Thoracic aorta (tissue), 2 donors: ENCODE data around the gene UNC79. TPM values are rescaled to one million over a fixed set of nuclear protein-coding genes. Genes with fewer than 3 reads are reported as not detected.

Experiments
- ATAC-seq: fragments of 150-250 bp; one replicate; pipeline ENCODE4 v1.8.0; 2017; ENCODE audit warnings: low read depth; ENCODE audit not compliant: insufficient number of reproducible peaks, low FRiP score
- DNase-seq: peaks from one replicate; pipeline ENCODE4 v3.0.0-alpha.2; 2020; ENCODE audit warnings: low spot score
- H3K27ac ChIP-seq, 2 donors: fragments of 200-600 bp; sonication (generic); 1 replicate in 1 of 2; 2 replicates in 1 of 2; pipeline ENCODE4 v1.5.1; 2016; ENCODE audit warnings: mild to moderate bottlenecking in 2 of 2, moderate library complexity in 2 of 2
- H3K27me3 ChIP-seq: fragments of 200-600 bp; sonication (generic); replicated peaks from 2 replicates; pipeline ENCODE4 v1.6.0; 2016; ENCODE audit warnings: mild to moderate bottlenecking; ENCODE audit not compliant: insufficient read depth
- H3K36me3 ChIP-seq: fragments of 200-600 bp; sonication (generic); one replicate; pipeline ENCODE4 v1.5.1; 2016
- H3K4me1 ChIP-seq, 2 donors: fragments of 200-600 bp; sonication (generic); 1 replicate in 1 of 2; 2 replicates in 1 of 2; pipeline versions ENCODE4 v1.5.1 to v1.6.0; 2016; ENCODE audit warnings: low read depth in 2 of 2, mild to moderate bottlenecking in 1 of 2; ENCODE audit not compliant: control insufficient read depth in 1 of 2
- H3K4me3 ChIP-seq: fragments of 200-600 bp; sonication (generic); 2 replicates; pipeline ENCODE4 v1.5.1; 2016; ENCODE audit warnings: mild to moderate bottlenecking
- H3K9me3 ChIP-seq: fragments of 200-600 bp; sonication (generic); 2 replicates; pipeline ENCODE4 v1.5.1; 2016
- CTCF ChIP-seq: fragments of 200-600 bp; sonication (generic); IDR thresholded peaks from one replicate; pipeline ENCODE4 v1.5.1; 2019; ENCODE audit warnings: antibody characterized with exemption
- total RNA-seq, 2 donors: library from RNA; depleted of rRNA; stranded (reverse); fragments of >200 nt; gene quantifications; one replicate each; pipeline versions ENCODE4 v1.1.0 to v1.2.3, GENCODE V29; 2016

Gene UNC79
- total RNA-seq, 2 donors from 2014 or later: 0.14 to 0.21 TPM

- no peak for TF ChIP-seq CTCF
- H3K27ac ChIP-seq: no peak overlapping the region
- ATAC-seq (no peak), DNase-seq (no peak)
- H3K4me1 ChIP-seq: no peaks in the 10 kb centered on the region
- no peak overlapping the region for H3K4me3 ChIP-seq
- no peaks in the 10 kb centered on the region for H3K36me3 ChIP-seq
- no peaks in the 10 kb centered on the region for H3K27me3 ChIP-seq
- H3K9me3 ChIP-seq: no peaks in the 10 kb centered on the region
Observed at GRCh38 chr14:93431036-93431670, 414 bp downstream of the UNC79 start.

GRCh38 chr14:93454224-93454623 lies 23.5 kb downstream of the UNC79 start:
- Histone ChIP-seq H3K36me3 (no peaks in the 10 kb centered on the region), H3K27me3 (no peaks in the 10 kb centered on the region), H3K4me1 (no peaks in the 10 kb centered on the region), H3K9me3 (no peaks in the 10 kb centered on the region), H3K4me3 (no peak overlapping the region), H3K27ac (no peak overlapping the region)
- TF ChIP-seq CTCF: no peak
- no peak for ATAC-seq
- no peak for DNase-seq

- Histone ChIP-seq H3K36me3 (no peaks in the 10 kb centered on the region), H3K27me3 (no peaks in the 10 kb centered on the region), H3K4me1 (no peaks in the 10 kb centered on the region), H3K4me3 (no peak overlapping the region), H3K9me3 (no peaks in the 10 kb centered on the region), H3K27ac (no peak overlapping the region)
- ATAC-seq (no peak), DNase-seq (no peak)
- no peak for TF ChIP-seq CTCF
Observed at GRCh38 chr14:93456356-93456755, 25.6 kb downstream of the UNC79 start.

- H3K36me3 ChIP-seq: no peaks in the 10 kb centered on the region
- no peaks in the 10 kb centered on the region for H3K9me3 ChIP-seq
- no peak overlapping the region for H3K4me3 ChIP-seq
- no peak overlapping the region for H3K27ac ChIP-seq
- DNase-seq: no peak
- no peaks in the 10 kb centered on the region for H3K4me1 ChIP-seq
- no peak for ATAC-seq
- no peaks in the 10 kb centered on the region for H3K27me3 ChIP-seq
- no peak for TF ChIP-seq CTCF
Observed at GRCh38 chr14:93458234-93458633, 27.5 kb downstream of the UNC79 start.

GRCh38 chr14:93462479-93462878 lies 31.7 kb downstream of the UNC79 start:
- Histone ChIP-seq H3K27me3 (no peaks in the 10 kb centered on the region), H3K4me3 (no peak overlapping the region), H3K36me3 (no peaks in the 10 kb centered on the region), H3K27ac (no peak overlapping the region), H3K4me1 (no peaks in the 10 kb centered on the region), H3K9me3 (no peaks in the 10 kb centered on the region)
- TF ChIP-seq CTCF: no peak
- ATAC-seq (no peak), DNase-seq (no peak)
